ENCODE data around the gene HPD.

The HPD gene

DNA sequence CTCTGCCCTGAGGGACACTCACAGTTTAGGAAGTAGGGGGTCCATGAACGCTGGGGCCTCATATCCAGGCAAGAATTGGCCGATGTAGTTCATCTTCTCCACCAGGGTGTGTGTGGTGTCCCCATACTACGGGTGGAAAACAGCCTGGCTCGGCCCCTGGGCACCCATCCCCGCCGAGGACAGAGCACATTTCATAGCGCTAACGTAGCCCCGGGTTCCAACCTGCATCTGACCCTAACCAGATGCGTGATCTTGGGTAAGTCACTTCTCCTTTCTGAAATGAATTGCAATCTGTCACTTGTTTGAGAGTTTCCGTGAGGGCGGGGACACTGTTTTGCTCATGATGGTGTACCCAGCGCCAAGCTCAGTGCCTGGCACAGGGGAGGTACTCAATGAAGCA lies 9.0 kb downstream of the HPD start:
- no peaks in the 10 kb centered on the region for H3K27me3 ChIP-seq
- H3K4me3 ChIP-seq (ENCODE audit: low read depth in 1 of 2, low read length in 1 of 2), result peak overlapping the region; percentile 19 to 42
- H3K9me3 ChIP-seq, result no peaks in the 10 kb centered on the region
- H3K36me3 ChIP-seq, result no peaks in the 10 kb centered on the region
- peak overlapping the region; percentile 81 for H3K27ac ChIP-seq
- TF ChIP-seq, protein P1, sequence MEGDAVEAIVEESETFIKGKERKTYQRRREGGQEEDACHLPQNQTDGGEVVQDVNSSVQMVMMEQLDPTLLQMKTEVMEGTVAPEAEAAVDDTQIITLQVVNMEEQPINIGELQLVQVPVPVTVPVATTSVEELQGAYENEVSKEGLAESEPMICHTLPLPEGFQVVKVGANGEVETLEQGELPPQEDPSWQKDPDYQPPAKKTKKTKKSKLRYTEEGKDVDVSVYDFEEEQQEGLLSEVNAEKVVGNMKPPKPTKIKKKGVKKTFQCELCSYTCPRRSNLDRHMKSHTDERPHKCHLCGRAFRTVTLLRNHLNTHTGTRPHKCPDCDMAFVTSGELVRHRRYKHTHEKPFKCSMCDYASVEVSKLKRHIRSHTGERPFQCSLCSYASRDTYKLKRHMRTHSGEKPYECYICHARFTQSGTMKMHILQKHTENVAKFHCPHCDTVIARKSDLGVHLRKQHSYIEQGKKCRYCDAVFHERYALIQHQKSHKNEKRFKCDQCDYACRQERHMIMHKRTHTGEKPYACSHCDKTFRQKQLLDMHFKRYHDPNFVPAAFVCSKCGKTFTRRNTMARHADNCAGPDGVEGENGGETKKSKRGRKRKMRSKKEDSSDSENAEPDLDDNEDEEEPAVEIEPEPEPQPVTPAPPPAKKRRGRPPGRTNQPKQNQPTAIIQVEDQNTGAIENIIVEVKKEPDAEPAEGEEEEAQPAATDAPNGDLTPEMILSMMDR (IDR thresholded peaks at IDR 0.05), result no peak
- peaks cover 21% of the 10 kb centered on the region in 2 experiments for H3K4me1 ChIP-seq (ENCODE audit: control insufficient read depth in 1 of 2, insufficient read depth in 1 of 2, low read depth in 1 of 2, low read length in 1 of 2)

DNA sequence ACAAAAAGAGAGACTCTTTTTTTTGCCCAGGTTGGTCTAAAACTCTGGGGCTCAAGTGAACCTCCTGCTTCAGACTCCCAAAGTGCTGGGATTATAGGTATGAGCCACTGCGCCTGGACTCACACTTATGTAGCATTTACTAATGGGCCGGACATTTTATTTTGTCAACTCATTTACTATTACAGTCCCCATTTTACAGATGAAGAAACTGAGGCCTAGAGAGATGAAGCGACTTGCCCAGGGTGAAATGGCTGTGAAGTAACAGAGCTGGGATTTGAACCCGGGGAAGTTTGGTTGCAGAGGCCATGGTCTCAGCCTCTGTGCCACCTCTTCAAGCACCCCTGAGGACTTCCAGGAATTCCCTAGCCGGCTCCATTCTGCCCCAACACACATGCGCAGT lies 9.4 kb downstream of the HPD start:
- Histone ChIP-seq H3K4me3 (ENCODE audit: low read depth in 1 of 2, low read length in 1 of 2) (peak overlapping the region; percentile 19 to 42), H3K36me3 (no peaks in the 10 kb centered on the region), H3K27ac (peak overlapping the region; percentile 81), H3K27me3 (no peaks in the 10 kb centered on the region), H3K9me3 (no peaks in the 10 kb centered on the region), H3K4me1 (ENCODE audit: control insufficient read depth in 1 of 2, insufficient read depth in 1 of 2, low read depth in 1 of 2, low read length in 1 of 2) (peaks cover 19% of the 10 kb centered on the region in 2 experiments)
- TF ChIP-seq, protein P1 (IDR thresholded peaks at IDR 0.05), result no peak

DNA sequence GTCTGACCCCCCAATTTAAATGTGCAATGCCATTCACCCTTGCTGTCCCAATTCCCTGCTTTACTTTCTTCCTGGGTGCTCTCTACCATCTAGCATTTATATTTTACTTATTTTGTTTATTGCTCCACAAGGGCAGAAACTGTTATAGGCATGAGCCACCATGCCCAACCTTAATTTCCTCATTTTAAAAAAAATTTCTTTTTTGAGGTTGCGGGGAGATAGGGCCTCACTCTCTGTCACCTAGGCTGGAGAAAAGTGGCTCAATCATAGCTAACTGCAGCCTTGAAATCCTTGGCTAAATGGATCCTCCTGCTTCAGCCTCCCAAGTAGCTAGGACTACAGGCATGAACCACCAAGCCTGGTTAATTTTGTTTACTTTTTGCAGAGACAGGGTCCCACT lies 13.0 kb downstream of the HPD start:
- no peaks in the 10 kb centered on the region for H3K9me3 ChIP-seq
- peaks cover 19 to 21% of the 10 kb centered on the region in 2 experiments for H3K4me1 ChIP-seq (ENCODE audit: control insufficient read depth in 1 of 2, insufficient read depth in 1 of 2, low read depth in 1 of 2, low read length in 1 of 2)
- H3K36me3 ChIP-seq, result no peaks in the 10 kb centered on the region
- no peak overlapping the region for H3K4me3 ChIP-seq (ENCODE audit: low read depth in 1 of 2, low read length in 1 of 2)
- peak overlapping the region; percentile 50 for H3K27ac ChIP-seq
- no peaks in the 10 kb centered on the region for H3K27me3 ChIP-seq
- TF ChIP-seq, protein P1 (IDR thresholded peaks at IDR 0.05), result no peak

DNA sequence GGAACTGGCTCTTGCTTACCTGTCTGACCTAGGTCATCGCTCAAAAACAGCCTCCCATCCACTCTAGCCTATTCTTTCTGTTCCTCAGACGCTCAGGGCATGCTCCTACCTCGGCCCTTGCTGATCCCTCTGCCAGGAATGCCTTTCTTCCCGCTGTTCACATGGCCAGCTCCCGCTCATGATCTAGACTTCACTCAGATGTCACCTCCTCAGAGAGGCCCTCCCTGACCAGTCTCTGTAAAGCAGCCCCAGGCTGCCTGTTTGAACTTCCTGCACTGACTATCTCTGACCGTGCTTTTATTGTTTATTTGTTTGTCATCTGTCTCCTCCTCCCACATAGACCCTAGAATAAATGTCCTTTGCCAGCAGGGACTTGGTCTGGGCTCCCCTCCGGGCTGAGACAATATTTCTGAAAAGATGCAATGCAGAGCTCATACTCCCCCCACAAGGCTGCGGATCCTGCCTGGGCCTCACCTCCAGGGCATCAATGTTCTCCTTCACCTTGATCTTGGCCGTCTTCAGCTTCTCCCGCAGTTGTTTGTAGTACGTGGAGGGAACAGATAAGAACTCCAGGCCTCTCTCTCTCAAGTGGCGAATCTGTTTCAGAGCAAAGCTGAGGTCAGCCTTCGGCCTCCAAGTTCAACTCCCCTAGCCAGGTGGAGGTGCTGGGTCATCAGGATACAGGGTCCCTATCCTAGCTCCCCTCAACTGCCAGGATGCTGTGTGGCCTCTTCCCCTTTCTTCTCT lies 15.2 kb downstream of the HPD start:
- Histone ChIP-seq H3K9me3 (no peaks in the 10 kb centered on the region), H3K36me3 (no peaks in the 10 kb centered on the region), H3K4me3 (ENCODE audit: low read depth in 1 of 2, low read length in 1 of 2) (no peak overlapping the region), H3K4me1 (ENCODE audit: control insufficient read depth in 1 of 2, insufficient read depth in 1 of 2, low read depth in 1 of 2, low read length in 1 of 2) (peaks cover 17 to 20% of the 10 kb centered on the region in 2 experiments), H3K27ac (peak overlapping the region; percentile 1), H3K27me3 (no peaks in the 10 kb centered on the region)
- TF ChIP-seq, protein P1 (IDR thresholded peaks at IDR 0.05), result no peak

DNA sequence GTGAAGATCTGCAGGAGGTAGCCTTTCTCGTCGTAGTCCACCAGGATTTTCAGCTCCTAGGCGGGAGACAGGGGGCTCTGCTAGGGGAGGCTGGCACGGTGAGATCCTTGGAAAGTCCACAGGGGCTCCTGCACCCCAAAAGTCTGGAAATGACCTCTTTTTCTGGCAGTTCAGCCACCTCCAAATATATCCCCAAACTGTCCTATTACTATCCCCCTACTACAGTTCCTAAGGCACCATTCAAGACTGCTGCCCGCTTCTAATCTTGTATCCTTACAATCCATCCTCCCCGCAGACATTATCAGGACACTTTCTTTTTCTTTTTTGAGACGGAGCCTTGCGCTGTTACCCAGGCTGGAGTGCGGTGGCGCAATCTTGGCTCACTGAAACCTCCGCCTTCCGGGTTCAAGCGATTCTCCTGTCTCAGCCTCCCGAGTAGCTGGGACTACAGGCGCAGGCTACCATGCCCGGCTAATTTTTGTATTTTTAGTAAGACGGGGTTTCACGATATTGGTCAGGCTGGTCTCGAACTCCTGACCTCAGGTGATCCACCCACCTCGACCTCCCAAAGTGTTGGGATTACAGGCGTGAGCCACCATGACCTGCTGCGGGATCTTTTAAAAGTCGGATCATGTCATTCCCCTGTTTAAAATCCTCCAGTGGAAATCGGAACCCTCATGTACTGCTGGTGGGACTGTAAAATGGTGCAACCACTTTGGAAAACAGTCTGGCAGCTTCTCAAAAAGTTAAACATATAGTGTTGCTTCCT lies 18.5 kb downstream of the HPD start:
- Histone ChIP-seq H3K4me3 (ENCODE audit: low read depth in 1 of 2, low read length in 1 of 2) (peak overlapping the region; percentile 69 to 96), H3K36me3 (no peaks in the 10 kb centered on the region), H3K27ac (peak overlapping the region; percentile 80), H3K4me1 (ENCODE audit: control insufficient read depth in 1 of 2, insufficient read depth in 1 of 2, low read depth in 1 of 2, low read length in 1 of 2) (peaks cover 43 to 46% of the 10 kb centered on the region in 2 experiments), H3K27me3 (no peaks in the 10 kb centered on the region), H3K9me3 (no peaks in the 10 kb centered on the region)
- TF ChIP-seq, protein P1 (IDR thresholded peaks at IDR 0.05), result no peak
